Esophagus squamous epithelium (tissue), 5 donors: Measurements from ENCODE around the gene PHACTR1. TPM values are rescaled to one million over a fixed set of nuclear protein-coding genes. Genes with fewer than 3 reads are reported as not detected.

Source experiments
- DNase-seq: peaks from one replicate; lab custom pipeline; 2025; lab: John Stamatoyannopoulos, UW
- H3K27ac ChIP-seq, 4 donors: fragments of 200-600 bp; sonication (generic); one replicate each; pipeline ENCODE4 v1.5.1; 2016 to 2019; ENCODE audit warnings: mild to moderate bottlenecking in 1 of 4
- H3K27me3 ChIP-seq, 4 donors: fragments of 200-600 bp; sonication (generic); 1 replicate in 3 of 4; 2 replicates in 1 of 4; pipeline versions ENCODE4 v1.5.1 to v1.6.0; 2017 to 2021; ENCODE audit warnings: antibody characterized with exemption in 1 of 4
- H3K36me3 ChIP-seq, 3 donors: fragments of 200-600 bp; sonication (generic); one replicate each; pipeline ENCODE4 v1.5.1; 2016 to 2019
- H3K4me1 ChIP-seq, 3 donors: fragments of 200-600 bp; sonication (generic); one replicate each; pipeline ENCODE4 v1.5.1; 2017 to 2019
- H3K4me3 ChIP-seq, 4 donors: fragments of 200-600 bp; sonication (generic); 1 replicate in 3 of 4; 2 replicates in 1 of 4; pipeline ENCODE4 v1.5.1; 2016 to 2019; ENCODE audit warnings: mild to moderate bottlenecking in 2 of 4, moderate library complexity in 1 of 4
- H3K9me3 ChIP-seq, 3 donors: fragments of 200-600 bp; sonication (generic); one replicate each; pipeline ENCODE4 v1.5.1; 2016 to 2019
- POLR2A ChIP-seq, 4 donors: fragments of 450-650 bp; IDR thresholded peaks; one replicate each; pipeline ENCODE4 v1.6.1; 2017; ENCODE audit warnings: antibody characterized with exemption in 4 of 4, mild to moderate bottlenecking in 4 of 4, moderate library complexity in 3 of 4
- WGBS, 2 donors: methylation state at CpG; one replicate each; pipeline ENCODE4 v1.1.5; 2018; 5-methylcytosine and 5-hydroxymethylcytosine counted together
- intact Hi-C: fragments of 100-400 bp; cut with DNase I; formaldehyde crosslinking; loops from one replicate; pipeline ENCODE4 v1.15.0; 2022
- total RNA-seq, 4 donors: library from RNA; depleted of rRNA; stranded (reverse); fragments of >200 nt; gene quantifications; one replicate each; pipeline ENCODE4 v1.1.0, GENCODE V29; 2016
- TF ChIP-seq, protein P1 (sequence below), 6 experiments: fragments of 450-650 bp in 4 of 6; fragments of 200-600 bp in 2 of 6; sonication (generic) in 2 of 6; IDR thresholded peaks; one replicate each; pipeline ENCODE4 v1.5.1; 2016 to 2019; ENCODE audit warnings: antibody characterized with exemption in 6 of 6, mild to moderate bottlenecking in 4 of 6, moderate library complexity in 4 of 6
- donor health status: DM: yes; HTN: yes; CAD: no.

PHACTR1 gene
- total RNA-seq, 4 donors from 2014 or later, result 1.5 to 7.2 (median 4.5) TPM

DNA sequence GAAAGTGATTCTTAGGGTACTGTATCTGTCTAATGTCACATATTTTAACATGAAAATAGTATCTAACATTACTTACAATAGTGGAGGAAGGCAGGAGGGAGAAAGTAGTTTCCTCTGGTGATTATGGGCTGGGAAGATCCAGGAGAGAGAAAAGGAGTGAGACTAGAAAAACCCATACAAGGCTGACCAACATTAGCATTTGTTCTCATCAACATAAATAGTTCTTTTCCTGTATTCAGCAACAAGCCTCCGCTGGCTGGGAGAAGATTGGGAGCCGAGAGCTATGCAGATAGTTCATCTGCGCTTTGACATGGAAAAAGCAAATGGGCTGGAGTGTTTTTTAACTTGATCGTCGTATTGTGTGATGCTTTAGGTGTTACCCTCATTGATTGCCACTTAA, 239.4 kb downstream of the PHACTR1 start:
- Histone ChIP-seq H3K27me3 (peaks cover 0 to 9% (median 0%) of the 10 kb centered on the region in 4 donors), H3K4me1 (peaks cover 0 to 25% (median 5%) of the 10 kb centered on the region in 3 donors), H3K36me3 (no peaks in the 10 kb centered on the region), H3K27ac (no peak overlapping the region), H3K4me3 (no peak overlapping the region), H3K9me3 (no peaks in the 10 kb centered on the region)
- 93 to 97% methylated on average over 5 of the region's 5 CpGs for WGBS, 2 donors
- TF ChIP-seq POLR2A (IDR thresholded peaks at IDR 0.05), result no peak
- TF ChIP-seq, protein P1, sequence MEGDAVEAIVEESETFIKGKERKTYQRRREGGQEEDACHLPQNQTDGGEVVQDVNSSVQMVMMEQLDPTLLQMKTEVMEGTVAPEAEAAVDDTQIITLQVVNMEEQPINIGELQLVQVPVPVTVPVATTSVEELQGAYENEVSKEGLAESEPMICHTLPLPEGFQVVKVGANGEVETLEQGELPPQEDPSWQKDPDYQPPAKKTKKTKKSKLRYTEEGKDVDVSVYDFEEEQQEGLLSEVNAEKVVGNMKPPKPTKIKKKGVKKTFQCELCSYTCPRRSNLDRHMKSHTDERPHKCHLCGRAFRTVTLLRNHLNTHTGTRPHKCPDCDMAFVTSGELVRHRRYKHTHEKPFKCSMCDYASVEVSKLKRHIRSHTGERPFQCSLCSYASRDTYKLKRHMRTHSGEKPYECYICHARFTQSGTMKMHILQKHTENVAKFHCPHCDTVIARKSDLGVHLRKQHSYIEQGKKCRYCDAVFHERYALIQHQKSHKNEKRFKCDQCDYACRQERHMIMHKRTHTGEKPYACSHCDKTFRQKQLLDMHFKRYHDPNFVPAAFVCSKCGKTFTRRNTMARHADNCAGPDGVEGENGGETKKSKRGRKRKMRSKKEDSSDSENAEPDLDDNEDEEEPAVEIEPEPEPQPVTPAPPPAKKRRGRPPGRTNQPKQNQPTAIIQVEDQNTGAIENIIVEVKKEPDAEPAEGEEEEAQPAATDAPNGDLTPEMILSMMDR (IDR thresholded peaks at IDR 0.05), result no peak
- DNase-seq, result no peak
- intact Hi-C loops, result no loop called here

DNA sequence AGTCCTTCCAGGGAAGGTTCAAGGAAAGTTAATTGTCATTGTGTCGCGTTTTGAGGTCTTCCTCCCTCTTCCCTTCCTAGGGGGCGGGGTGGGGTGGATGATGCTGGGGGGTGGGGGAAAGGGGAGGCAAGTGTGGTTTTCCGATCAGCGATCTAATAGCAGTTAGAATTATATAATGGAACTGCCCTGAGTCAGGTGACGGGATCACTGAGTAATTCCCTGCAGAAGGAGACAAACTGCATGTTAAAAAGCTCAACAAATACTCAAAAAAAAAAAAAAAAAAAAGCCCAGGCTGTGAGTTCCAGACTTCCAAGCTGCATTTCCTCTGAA, 240.4 kb downstream of the PHACTR1 start:
- no peaks in the 10 kb centered on the region for H3K9me3 ChIP-seq
- no peak for DNase-seq
- TF ChIP-seq, protein P1 (IDR thresholded peaks at IDR 0.05), result no peak
- TF ChIP-seq POLR2A (IDR thresholded peaks at IDR 0.05), result no peak
- peak overlapping the region in 3 of 4 donors; percentile 55 to 82 (median 70) for H3K27ac ChIP-seq
- intact Hi-C loops, result no loop called here
- peaks cover 0 to 9% (median 0%) of the 10 kb centered on the region in 4 donors for H3K27me3 ChIP-seq
- H3K4me3 ChIP-seq, result peak overlapping the region; percentile 48 to 84 (median 54)
- 2 to 13% methylated on average over 3 to 5 of the region's 6 CpGs for WGBS, 2 donors
- no peaks in the 10 kb centered on the region for H3K36me3 ChIP-seq
- H3K4me1 ChIP-seq, result peaks cover 0 to 25% (median 5%) of the 10 kb centered on the region in 3 donors

DNA sequence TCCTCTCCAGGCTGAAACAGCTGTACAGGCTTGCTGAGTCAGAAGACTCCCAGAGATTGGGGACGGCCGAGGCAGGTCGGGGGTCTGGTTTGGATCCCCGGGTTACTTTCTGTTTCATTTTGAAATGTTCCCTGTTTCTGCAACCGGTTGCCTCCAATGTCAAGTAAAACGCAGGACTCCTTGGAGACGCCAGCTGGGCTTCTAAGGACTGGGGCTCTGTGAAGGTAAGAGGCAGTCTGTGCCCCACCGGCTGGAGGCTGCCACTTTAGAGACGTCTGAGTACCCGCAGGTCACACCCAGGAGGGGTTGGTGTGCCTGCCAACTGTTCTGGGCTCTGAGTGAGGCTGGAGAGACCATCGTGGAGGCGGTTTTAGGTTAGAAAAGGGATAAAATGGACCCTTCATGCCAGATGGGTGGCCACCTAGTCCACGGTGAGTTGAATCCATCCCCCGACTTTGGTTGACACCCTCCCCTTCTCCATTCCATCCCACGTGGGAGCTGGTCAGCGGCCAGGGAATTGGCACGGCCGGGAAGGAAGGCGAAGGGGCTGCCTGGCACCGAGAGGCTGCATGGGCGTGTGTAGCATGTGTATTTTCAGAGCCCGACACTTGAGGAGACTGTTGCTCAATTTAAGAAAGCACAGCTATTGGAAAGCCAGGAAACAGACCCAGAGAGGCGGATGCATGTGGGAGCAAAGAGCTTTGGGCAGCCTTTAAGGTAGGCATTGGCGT, 240.9 kb downstream of the PHACTR1 start:
- Histone ChIP-seq H3K27ac (peak overlapping the region; percentile 55 to 82 (median 75)), H3K4me1 (peaks cover 4 to 29% (median 5%) of the 10 kb centered on the region in 3 donors), H3K27me3 (peaks cover 0 to 9% (median 0%) of the 10 kb centered on the region in 4 donors), H3K36me3 (no peaks in the 10 kb centered on the region), H3K4me3 (peak overlapping the region; percentile 48 to 84 (median 54)), H3K9me3 (no peaks in the 10 kb centered on the region)
- 1 to 2% methylated on average over 19 to 22 of the region's 24 CpGs for WGBS, 2 donors
- intact Hi-C loops, result no loop called here
- DNase-seq, result no peak
- TF ChIP-seq, protein P1 (IDR thresholded peaks at IDR 0.05), result no peak
- no peak for TF ChIP-seq POLR2A (IDR thresholded peaks at IDR 0.05)

DNA sequence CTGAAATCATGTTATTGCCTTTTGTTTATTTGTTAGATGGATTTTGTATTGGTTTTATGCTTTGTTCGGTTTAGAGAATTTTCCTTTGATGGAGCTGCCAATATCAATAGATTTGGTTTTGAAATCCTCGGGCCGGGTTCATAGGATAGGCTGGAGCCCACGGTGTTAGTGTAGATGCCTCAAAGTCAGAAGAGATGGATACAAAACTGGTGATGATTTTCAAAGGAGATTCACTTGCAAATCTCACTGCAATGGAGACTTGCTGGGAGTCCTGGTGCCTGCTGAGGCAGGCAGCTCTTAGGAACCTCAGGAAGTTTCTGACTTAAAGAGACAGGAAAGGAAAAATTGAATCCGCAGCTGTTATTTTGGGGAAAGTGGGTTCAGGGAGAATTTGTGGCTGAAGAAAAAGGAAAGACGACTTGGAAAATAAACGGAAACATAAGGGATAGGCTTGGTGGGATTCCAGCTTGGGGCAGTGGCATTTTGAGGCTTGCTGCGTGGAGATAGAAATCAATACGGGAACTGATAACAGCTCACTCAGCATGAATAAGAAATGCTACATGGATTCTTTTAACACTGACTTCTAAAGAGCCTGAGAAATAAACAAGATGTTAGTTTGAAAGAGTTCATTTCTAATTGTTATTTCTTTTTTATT, 241.6 kb downstream of the PHACTR1 start:
- no peak for DNase-seq
- intact Hi-C loops, result no loop called here
- Histone ChIP-seq H3K27me3 (peaks cover 0 to 9% (median 0%) of the 10 kb centered on the region in 4 donors), H3K4me3 (peak overlapping the region; percentile 48 to 84 (median 54)), H3K9me3 (no peaks in the 10 kb centered on the region), H3K4me1 (peaks cover 5 to 33% (median 5%) of the 10 kb centered on the region in 3 donors), H3K36me3 (no peaks in the 10 kb centered on the region), H3K27ac (peak overlapping the region; percentile 55 to 82 (median 75))
- no peak for TF ChIP-seq POLR2A (IDR thresholded peaks at IDR 0.05)
- 19 to 20% methylated on average over 9 of the region's 9 CpGs for WGBS, 2 donors

DNA sequence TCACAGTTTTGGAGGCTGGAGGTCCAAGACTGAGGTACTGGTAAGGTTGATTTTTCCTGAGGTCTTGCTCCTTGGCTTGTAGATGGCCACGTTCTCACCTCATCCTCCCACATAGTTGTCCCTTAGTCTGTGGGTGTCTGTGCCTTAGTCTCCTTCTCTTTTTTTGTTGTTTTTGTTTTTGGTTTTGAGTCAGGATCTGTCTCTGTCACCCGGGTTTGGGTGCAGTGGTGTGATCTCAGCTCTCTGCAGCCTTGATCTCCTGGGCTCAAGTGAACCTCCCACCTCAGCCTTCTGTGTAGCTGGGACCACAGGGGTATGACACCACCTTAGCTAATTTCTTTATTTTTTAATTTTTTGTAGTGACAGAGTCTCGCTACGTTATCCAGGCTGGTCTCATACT, 245.2 kb downstream of the PHACTR1 start:
- TF ChIP-seq, protein P1 (IDR thresholded peaks at IDR 0.05), result no peak
- TF ChIP-seq POLR2A (IDR thresholded peaks at IDR 0.05), result no peak
- no peak overlapping the region for H3K4me3 ChIP-seq
- H3K27me3 ChIP-seq, result peaks cover 0 to 9% (median 0%) of the 10 kb centered on the region in 4 donors
- H3K36me3 ChIP-seq, result no peaks in the 10 kb centered on the region
- H3K27ac ChIP-seq, result no peak overlapping the region
- 81 to 84% methylated on average over 4 of the region's 4 CpGs for WGBS, 2 donors
- DNase-seq, result no peak
- H3K9me3 ChIP-seq, result no peaks in the 10 kb centered on the region
- intact Hi-C loops, result no loop called here
- H3K4me1 ChIP-seq, result peaks cover 5 to 29% (median 5%) of the 10 kb centered on the region in 3 donors
